Endothelial cell of umbilical vein (primary cell): ENCODE data around the gene DENND4A. TPM values are rescaled to one million over a fixed set of nuclear protein-coding genes. Genes with fewer than 3 reads are reported as not detected.

Source experiments
- BruUV-seq: library from RNA; stranded (reverse); fragments of 400-500 nt; replicated peaks from 2 replicates; lab custom pipeline; 2021; lab: Mats Ljungman, UMichigan
- CTCF ChIA-PET: fragments of 300-600, 350-600 bp; sonication (Branson Sonifier 250); formaldehyde crosslinking; loops from one replicate; lab custom pipeline; 2021; ENCODE audit warnings: antibody characterized with exemption, inconsistent platforms; lab: Charles Lee
- POLR2A ChIA-PET: fragments of 300-600, 350-600 bp; sonication (Branson Sonifier 250); formaldehyde crosslinking; loops from one replicate; lab custom pipeline; 2021; ENCODE audit warnings: antibody characterized with exemption, inconsistent platforms; lab: Charles Lee
- DNase-seq: peaks from one replicate; pipeline ENCODE4 v3.0.0-alpha.2; 2011; ENCODE audit warnings: low read depth, low spot score
- FAIRE-seq: peaks from 2 replicates; lab custom pipeline; 2011; peaks lifted over from hg19 to GRCh38; lab: Jason Lieb, UNC
- H2AFZ ChIP-seq: 2 replicates; pipeline ENCODE4 v1.6.0; 2012; ENCODE audit warnings: low read depth, low read length, control low read depth, inconsistent platforms
- H3K27ac ChIP-seq: 2 replicates; pipeline ENCODE4 v1.5.1; 2011; ENCODE audit warnings: low read depth, mild to moderate bottlenecking, control low read depth, low read length, moderate library complexity; ENCODE audit not compliant: insufficient read depth
- H3K27me3 ChIP-seq, 2 experiments: 2 replicates each; pipeline versions ENCODE4 v1.6.0 to v1.6.1; 2011; ENCODE audit warnings: low read length in 2 of 2, mixed read lengths in 1 of 2; ENCODE audit not compliant: control insufficient read depth in 2 of 2, insufficient read depth in 2 of 2
- H3K36me3 ChIP-seq, 2 experiments: 2 replicates in 1 of 2; 3 replicates in 1 of 2; pipeline ENCODE4 v1.5.1; 2011; ENCODE audit warnings: low read length in 2 of 2, mild to moderate bottlenecking in 1 of 2, moderate library complexity in 1 of 2; ENCODE audit not compliant: control insufficient read depth in 2 of 2, insufficient read depth in 2 of 2; ENCODE audit errors: extremely low read depth in 1 of 2
- H3K4me1 ChIP-seq: 3 replicates; pipeline ENCODE4 v1.5.1; 2011; ENCODE audit warnings: mild to moderate bottlenecking, low read length; ENCODE audit not compliant: control insufficient read depth, insufficient read depth; ENCODE audit errors: extremely low read depth
- H3K4me2 ChIP-seq: 2 replicates; pipeline ENCODE4 v1.6.1; 2011; ENCODE audit warnings: low read length, control low read depth, mixed read lengths; ENCODE audit not compliant: insufficient read depth
- H3K4me3 ChIP-seq, 3 experiments: fragments of 200-600 bp in 1 of 3; sonication (generic), shearing (Covaris generic) in 1 of 3; replicated peaks in 1 of 3; 2 replicates each; pipeline ENCODE4 v1.5.1; 2011 to 2016; ENCODE audit warnings: control low read depth in 3 of 3, low read length in 3 of 3, mild to moderate bottlenecking in 2 of 3, inconsistent platforms in 1 of 3, low read depth in 1 of 3, moderate library complexity in 1 of 3; ENCODE audit not compliant: insufficient read depth in 1 of 3
- H3K79me2 ChIP-seq: 2 replicates; pipeline ENCODE4 v1.6.0; 2012; ENCODE audit warnings: low read length, inconsistent platforms; ENCODE audit not compliant: control insufficient read depth, insufficient read depth
- H3K9ac ChIP-seq: replicated peaks from 2 replicates; pipeline ENCODE3; 2011; ENCODE audit warnings: low read length, control low read depth; ENCODE audit not compliant: insufficient read depth; ENCODE audit errors: extremely low read depth
- H3K9me1 ChIP-seq: replicated peaks from 3 replicates; pipeline ENCODE4 v1.6.0; 2011; ENCODE audit warnings: mild to moderate bottlenecking, low read length; ENCODE audit not compliant: control insufficient read depth, insufficient read depth; ENCODE audit errors: extremely low read depth
- H3K9me3 ChIP-seq: replicated peaks from 2 replicates; pipeline ENCODE4 v1.5.1; 2012; ENCODE audit warnings: low read length, inconsistent platforms; ENCODE audit not compliant: control insufficient read depth, insufficient read depth
- H4K20me1 ChIP-seq: replicated peaks from 2 replicates; pipeline ENCODE3; 2011; ENCODE audit warnings: mild to moderate bottlenecking, low read length; ENCODE audit not compliant: control insufficient read depth, insufficient read depth; ENCODE audit errors: extremely low read depth
- CTCF ChIP-seq, 2 donors: IDR thresholded peaks; 1 replicate in 1 of 2; 2 replicates in 1 of 2; pipeline ENCODE4 v1.5.1; 2011; ENCODE audit warnings: low read length in 2 of 2, mild to moderate bottlenecking in 2 of 2, moderate library complexity in 2 of 2, control low read depth in 1 of 2, inconsistent platforms in 1 of 2, low read depth in 1 of 2; ENCODE audit not compliant: insufficient read depth in 1 of 2; ENCODE audit errors: extremely low read depth in 1 of 2
- EZH2 ChIP-seq: IDR thresholded peaks from 2 replicates; pipeline ENCODE4 v1.6.1; 2012; ENCODE audit warnings: borderline replicate concordance, low read depth, mild to moderate bottlenecking, moderate library complexity, low read length, inconsistent platforms; ENCODE audit not compliant: severe bottlenecking
- FOS ChIP-seq: IDR thresholded peaks from 2 replicates; pipeline ENCODE4 v1.6.1; 2011; ENCODE audit warnings: mild to moderate bottlenecking, low read length, moderate library complexity, borderline replicate concordance; ENCODE audit not compliant: insufficient read depth
- GATA2 ChIP-seq: IDR thresholded peaks from 2 replicates; pipeline ENCODE4 v1.7.0; 2011; ENCODE audit warnings: low read depth, mild to moderate bottlenecking, moderate library complexity, mixed read lengths, low read length; ENCODE audit not compliant: insufficient read length, insufficient read depth
- JUN ChIP-seq: IDR thresholded peaks from 2 replicates; pipeline ENCODE4 v1.6.1; 2011; ENCODE audit warnings: borderline replicate concordance, low read depth; ENCODE audit not compliant: insufficient read length, insufficient read depth
- MYC ChIP-seq: IDR thresholded peaks from one replicate; pipeline ENCODE4 v1.6.1; 2011; ENCODE audit warnings: mild to moderate bottlenecking, low read depth, low read length
- POLR2A ChIP-seq: IDR thresholded peaks from 2 replicates; pipeline ENCODE4 v1.6.1; 2012; ENCODE audit warnings: low read depth, mild to moderate bottlenecking, control low read depth, low read length
- POLR2AphosphoS5 ChIP-seq: IDR thresholded peaks from 2 replicates; pipeline ENCODE4 v1.6.1; 2012; ENCODE audit warnings: low read depth, mild to moderate bottlenecking, control low read depth, low read length, moderate library complexity; ENCODE audit not compliant: insufficient read depth
- dilution Hi-C: fragments of 300-500 bp; cut with MboI; formaldehyde crosslinking; loops from one replicate; pipeline ENCODE4 v1.15.0; 2019; ENCODE audit warnings: low sequenced_read_pairs; ENCODE audit not compliant: extremely low pct_ligation_motif_present
- intact Hi-C: fragments of 100-400 bp; cut with micrococcal nuclease; formaldehyde crosslinking; loops from one replicate; pipeline ENCODE4 v1.10.0; 2022
- polyA plus RNA-seq, 4 experiments: library from polyadenylated mRNA; depleted of rRNA in 3 of 4; stranded (reverse) in 3 of 4; unstranded in 1 of 4; fragments of >200 nt; gene quantifications; 2 replicates each; pipeline versions ENCODE4 v1.2.1 to v1.2.3, GENCODE V29; 2011 to 2012; ENCODE audit warnings: missing spikeins in 1 of 4
- total RNA-seq: library from RNA; stranded (reverse); gene quantifications from 2 replicates; pipeline ENCODE4 v1.2.3, GENCODE V29; 2021
- TF ChIP-seq, protein P1 (sequence below): IDR thresholded peaks from 2 replicates; pipeline ENCODE4 v1.6.1; 2011; ENCODE audit not compliant: insufficient read depth, insufficient read length

DENND4A gene
- total and polyA plus RNA-seq, 2 donors (not counting 3 experiments of a cell fraction or from before 2014, with no cell fraction given): 5.7 to 22.2 TPM

DNA sequence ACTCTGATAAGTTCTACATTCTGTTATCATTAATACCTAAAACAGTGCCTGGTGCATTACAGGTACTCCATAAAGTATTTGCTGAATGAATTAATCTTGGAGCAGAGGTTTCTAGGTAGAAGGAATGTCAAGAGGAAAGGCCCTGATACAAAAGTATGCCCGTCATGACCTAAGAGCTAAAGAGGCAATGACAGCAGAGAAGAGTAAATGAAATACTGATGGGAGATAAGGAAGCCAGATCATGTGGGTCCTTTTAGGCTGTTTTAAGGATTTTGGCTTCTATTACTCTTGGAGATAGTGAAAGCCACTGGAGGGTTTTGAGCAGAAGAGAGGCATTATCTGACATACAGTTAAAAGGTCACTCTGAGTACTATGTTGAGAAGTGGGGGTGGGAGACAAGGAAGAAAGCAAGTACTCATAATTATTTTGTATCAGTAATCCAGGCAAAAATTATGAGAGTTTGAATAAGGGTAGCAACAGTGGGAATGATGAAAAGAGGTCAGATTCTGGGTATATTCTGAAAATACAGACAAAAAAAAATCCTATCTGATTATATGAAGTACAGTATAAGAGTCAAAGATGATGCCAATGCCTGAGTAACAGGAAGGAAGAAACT, 48.3 kb downstream of the DENND4A start:
- no peaks in the 10 kb centered on the region for H3K9me1 ChIP-seq
- H3K9me3 ChIP-seq: no peaks in the 10 kb centered on the region
- POLR2A ChIA-PET: no interaction called here
- no peak overlapping the region for H2AFZ ChIP-seq
- intact Hi-C loops: no loop called here
- H3K27me3 ChIP-seq: no peaks in the 10 kb centered on the region
- H3K4me3 ChIP-seq: no peak overlapping the region
- no peak for FAIRE-seq
- peaks cover 11% of the 10 kb centered on the region for H3K4me1 ChIP-seq
- BruUV-seq: no TSS peak
- CTCF ChIA-PET: interaction anchor here (0.8 kb wide), 1 partner anchor 75 kb away, joined by 3 read pairs; no protein-coding TSS in a partner anchor
- dilution Hi-C loops: no loop called here
- DNase-seq: no peak
- TF ChIP-seq MYC (no peak), POLR2AphosphoS5 (no peak), EZH2 (no peak), CTCF (IDR thresholded peaks at IDR 0.05; ENCODE audit: extremely low read depth in 1 of 2, insufficient read depth in 1 of 2, low read depth in 1 of 2, low read length in 2 of 2) (no peak), JUN (no peak), FOS (no peak), POLR2A (no peak), GATA2 (no peak)
- TF ChIP-seq, protein P1, sequence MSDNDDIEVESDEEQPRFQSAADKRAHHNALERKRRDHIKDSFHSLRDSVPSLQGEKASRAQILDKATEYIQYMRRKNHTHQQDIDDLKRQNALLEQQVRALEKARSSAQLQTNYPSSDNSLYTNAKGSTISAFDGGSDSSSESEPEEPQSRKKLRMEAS: no peak
- H3K9ac ChIP-seq: no peak overlapping the region
- no peak overlapping the region for H3K27ac ChIP-seq
- H3K79me2 ChIP-seq: no peaks in the 10 kb centered on the region
- no peaks in the 10 kb centered on the region for H3K36me3 ChIP-seq
- H4K20me1 ChIP-seq: peaks cover 2% of the 10 kb centered on the region
- no peak overlapping the region for H3K4me2 ChIP-seq
